GM19025 (cell line): ENCODE data around the gene CPEB2.

Experiments used
- ATAC-seq: cut with Tn5 transposase; IDR thresholded peaks from one replicate; pipeline ENCODE4 v1.9.1; 2021; ENCODE audit warnings: mild to moderate bottlenecking, low read depth, moderate library complexity; ENCODE audit not compliant: unreplicated experiment

CPEB2 gene

DNA sequence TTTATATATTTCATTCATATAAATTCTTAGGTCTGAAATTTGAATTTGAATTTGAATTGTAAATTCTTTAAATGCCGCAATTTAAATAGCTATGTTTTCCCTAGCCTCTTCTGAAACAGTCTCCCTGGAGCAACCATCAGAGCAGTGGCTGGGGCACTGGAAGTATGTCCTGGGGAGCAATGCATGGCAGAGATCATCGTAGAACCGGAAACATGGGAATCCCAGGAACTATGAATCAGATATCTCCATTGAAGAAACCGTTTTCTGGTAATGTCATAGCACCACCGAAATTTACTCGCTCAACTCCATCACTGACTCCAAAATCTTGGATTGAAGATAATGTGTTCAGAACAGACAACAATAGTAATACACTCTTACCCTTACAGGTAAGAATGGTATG, 4.9 kb downstream of the CPEB2 start:
- ATAC-seq: no peak

DNA sequence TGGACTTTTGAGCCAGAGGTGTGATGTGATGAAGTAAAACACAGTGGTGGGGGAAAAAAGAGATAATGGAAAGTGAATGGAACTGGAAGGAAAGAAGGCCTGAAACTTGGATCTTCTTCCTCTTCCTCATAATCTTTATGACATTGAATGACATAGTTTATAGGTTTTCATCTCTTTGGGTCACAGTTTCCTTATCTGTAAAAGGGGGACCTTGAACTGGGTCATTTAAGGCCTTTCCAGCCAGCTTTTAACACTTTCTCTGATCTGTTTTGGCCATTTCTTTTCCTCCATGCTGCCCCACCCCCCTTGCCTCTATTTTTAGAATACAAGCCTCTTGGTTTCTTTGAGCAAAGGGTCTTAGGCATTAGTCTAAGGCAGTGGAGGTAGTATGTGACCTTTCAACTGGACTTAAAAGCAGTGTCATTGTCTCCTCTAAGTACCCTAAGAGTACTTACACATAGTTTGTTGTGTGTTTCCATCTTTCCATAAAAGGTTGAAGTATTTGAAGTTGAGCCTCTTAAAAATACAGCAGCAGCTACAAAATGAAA, 7.8 kb downstream of the CPEB2 start:
- ATAC-seq: no peak

DNA sequence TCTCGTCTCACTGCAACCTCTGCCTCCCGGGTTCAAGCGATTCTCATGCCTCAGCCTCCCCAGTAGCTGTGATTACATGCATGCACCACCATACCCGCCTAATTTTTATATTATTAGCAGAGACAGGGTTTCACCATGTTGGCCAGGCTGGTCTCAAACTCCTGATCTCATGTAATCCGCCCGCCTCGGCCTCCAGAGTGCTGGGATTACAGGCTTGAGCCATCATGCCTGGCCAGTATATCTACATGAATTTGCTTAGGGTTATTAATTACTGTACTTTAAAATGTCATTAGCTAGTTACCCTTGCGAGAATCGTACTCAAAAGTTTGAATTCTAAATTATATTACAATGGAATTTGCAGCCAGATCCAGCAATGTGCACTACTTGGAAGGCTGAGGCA, 8.9 kb downstream of the CPEB2 start:
- ATAC-seq: no peak

- no peak for ATAC-seq
These were observed 9.9 kb downstream of the CPEB2 start for GRCh38 chr4:15012017-15012788.

DNA sequence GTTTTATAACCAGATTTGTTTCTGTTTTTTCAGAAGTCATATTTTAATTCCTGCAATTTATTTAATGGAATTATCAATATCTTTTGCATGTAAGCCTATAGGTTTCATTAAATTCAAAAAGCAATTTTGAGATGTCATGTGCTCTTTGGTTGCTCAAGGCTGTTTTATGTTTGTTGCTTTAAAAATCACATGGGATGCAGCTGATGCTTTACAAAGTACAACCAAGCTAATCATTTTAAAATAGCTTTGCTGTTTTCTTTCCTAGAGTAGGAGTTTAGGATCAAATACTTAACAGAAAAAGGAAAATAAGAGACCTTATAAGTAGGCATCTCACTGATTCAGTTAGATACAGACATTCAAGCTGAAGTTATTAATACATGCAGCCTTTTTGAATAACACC, 11.3 kb downstream of the CPEB2 start:
- ATAC-seq: no peak

- no peak for ATAC-seq
These were observed 12.9 kb downstream of the CPEB2 start for GRCh38 chr4:15015170-15015569.

- no peak for ATAC-seq
These were observed 16.1 kb downstream of the CPEB2 start for GRCh38 chr4:15018361-15018760.

DNA sequence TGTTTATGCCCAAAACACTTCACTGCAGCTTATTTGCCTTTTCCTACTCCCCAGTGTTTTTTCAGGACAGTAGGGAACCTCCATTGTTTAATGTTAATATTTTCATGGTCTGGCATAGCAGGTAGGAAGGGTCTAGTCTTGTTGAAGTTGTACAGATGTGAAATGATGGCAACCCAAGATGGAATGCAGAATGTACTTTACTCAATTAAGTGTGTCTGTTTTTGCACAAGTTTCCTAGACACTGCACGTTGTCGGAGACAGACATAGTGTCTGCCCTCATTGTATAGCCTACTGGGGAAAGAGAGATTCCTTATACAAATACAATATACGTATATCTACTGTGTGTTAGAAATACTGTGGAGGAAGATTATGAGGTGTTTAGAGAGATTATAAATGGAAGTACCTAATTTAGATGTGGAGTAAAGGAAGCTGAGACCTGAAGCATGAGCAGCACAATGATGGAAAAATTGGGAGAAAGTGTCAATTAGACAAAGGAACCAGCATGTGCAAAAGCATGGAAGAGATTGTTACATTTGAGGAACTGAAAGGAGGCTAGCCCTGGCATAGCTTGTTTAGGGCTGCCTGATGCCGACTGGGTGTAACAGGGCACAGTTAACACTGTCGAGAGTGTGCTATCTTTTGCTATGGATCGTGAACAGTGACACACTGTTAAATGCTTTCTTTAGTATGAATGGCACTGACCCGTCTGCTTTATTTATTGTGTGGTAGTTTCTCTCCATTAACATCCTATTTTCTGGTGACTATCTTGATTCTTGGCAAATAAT, 18.4 kb downstream of the CPEB2 start:
- no peak for ATAC-seq

DNA sequence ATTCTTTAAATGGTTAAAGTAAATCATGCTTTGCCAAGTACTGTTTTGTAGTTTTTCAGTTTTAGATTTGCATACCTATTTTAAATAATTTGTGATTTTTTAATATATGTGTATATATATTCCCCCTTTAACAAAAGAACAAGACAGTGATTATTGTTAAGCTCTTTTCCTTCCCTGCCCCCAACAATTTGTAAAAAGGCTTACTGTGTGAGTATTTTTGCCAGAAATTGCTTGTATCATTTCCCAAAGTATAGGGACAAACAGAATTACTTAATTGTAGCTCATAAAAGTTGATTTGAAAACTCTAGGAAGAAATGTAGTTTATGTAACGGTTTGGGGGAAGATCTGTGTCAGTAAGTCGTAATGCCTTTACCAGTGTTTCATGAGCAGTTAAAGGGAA, 19.0 kb downstream of the CPEB2 start:
- no peak for ATAC-seq

GRCh38 chr4:15021946-15022345, 19.7 kb downstream of the CPEB2 start:
- no peak for ATAC-seq

DNA sequence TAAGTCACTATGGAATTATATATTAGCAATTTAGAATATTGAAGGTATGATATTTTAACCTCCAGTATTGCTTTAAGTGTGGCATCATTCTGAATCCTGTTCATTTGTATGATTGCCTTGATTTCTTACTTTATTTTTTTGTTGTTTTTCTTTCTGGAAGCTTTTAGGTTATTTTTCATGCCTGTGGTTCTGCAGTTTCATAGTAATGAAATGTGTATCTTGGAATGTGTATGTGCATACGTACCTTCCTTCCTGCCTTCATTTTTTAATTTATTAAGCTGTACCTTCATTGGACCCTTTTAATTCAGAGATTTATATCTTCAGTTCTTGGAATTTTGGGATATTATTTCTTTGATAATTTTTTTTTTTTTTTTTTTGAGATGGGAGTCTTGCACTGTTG, 22.1 kb downstream of the CPEB2 start:
- no peak for ATAC-seq

GRCh38 chr4:15025693-15026092, 23.4 kb downstream of the CPEB2 start:
- ATAC-seq: no peak

DNA sequence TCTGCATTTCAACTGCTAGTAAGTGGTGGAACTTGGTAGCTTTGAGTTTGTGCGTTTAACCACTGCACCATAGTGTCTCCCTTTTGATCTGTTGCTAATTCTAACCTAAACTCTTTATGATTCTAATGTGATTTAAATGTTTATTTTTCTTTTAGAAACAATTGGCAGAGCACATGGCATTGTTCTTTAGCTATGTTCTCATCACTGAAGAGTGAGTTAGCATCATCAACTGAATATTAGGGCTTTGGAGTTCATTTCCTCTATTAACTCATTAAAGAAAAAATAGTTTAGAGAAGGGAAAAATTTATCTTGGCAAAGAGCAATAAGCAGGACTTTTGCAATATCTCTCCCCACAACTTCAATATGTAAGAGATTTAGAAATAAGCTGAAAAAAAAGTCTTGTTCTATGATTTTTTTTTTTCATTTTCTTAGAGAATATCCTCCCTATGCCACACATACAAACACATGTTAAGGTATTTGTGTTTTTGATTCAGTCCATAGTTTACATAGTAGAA, 25.7 kb downstream of the CPEB2 start:
- ATAC-seq: no peak

DNA sequence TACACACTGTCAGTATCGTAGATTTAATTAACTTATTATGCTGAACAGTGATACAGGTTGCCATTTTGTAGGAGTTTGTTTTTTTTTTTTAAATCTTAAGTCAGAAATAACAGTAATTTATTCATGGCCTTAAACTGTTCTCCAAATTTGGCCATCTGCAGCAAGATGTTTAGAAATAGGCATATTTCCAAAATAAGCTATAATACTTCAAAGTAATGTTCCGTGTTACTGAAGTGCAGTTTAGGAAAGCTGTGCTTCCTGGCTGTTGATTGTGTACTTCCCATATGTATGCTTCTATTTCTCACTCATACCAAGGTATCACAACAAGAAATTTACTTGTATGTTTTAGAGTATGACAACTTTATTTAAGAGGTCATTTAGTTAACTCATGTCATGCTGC, 28.9 kb downstream of the CPEB2 start:
- ATAC-seq: no peak

DNA sequence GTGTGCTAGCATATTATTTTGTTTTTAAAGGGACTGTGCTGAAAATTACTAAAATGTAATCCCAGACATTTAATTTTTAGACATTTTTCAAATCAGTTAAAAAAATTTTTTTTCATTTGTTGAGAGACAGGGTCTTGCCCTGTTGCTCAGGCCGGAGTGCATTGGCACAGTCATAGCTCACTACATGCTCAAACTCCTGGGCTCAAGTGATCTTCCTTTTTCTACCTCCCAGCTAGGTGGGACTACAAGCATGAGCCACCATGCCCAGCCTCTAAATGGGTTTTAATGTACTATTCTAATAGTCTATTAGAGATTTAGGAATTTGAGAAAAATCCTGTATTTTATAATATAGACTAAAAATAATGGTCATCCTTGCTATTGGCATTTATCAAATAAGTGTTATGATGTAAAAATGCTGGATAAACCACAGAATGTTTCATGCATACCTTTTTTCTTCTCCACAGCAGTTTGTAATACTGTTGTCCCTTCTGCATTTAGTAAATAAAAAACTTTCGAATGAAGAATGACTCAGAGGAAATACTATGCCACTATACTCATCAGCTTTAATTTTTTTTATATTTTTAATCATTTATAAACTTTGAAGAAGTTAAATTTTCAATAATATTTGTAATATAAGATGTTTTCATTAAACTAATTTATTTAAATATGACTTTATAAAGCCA, 29.9 kb downstream of the CPEB2 start:
- ATAC-seq: no peak

DNA sequence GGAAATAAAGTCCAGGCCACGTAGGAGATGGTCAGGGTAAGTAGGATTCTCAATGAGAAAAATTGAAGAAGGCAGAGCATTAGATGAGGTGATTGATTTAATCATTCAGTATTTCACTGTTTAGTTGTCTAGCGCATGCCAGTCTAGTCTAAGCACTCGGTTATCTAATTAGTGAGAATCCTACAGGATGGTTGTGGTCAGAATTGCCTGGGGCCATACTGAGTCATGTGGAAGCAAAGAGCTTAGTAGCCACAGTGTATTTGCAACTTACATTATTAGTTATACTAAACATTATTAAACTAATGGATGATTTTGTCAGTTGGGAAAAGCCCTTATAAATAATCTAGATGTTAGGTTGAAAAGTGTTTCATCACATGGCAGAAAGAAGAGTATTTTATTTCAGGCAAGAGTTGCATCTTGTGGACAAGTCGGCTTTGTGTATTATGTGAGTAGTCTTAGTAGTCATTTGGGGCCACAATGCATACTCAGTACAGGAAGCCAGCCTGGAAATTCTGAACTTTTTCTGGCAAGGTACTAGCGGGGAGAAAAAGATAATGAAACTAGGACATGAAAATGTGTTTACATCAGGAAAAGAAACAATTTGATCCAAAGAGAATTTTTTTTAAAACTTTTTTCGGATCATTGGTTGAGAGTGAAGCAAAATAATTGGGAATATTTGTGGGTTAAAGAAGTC, 31.9 kb downstream of the CPEB2 start:
- no peak for ATAC-seq

- no peak for ATAC-seq
These were observed 32.9 kb downstream of the CPEB2 start for GRCh38 chr4:15035159-15035558.

GRCh38 chr4:15037923-15038541, 35.8 kb downstream of the CPEB2 start:
- ATAC-seq: no peak

- no peak for ATAC-seq
These were observed 38.7 kb downstream of the CPEB2 start for GRCh38 chr4:15040916-15041463.
